HG02938 (cell line): Measurements from ENCODE around the gene SVIP.

Source experiments
- ATAC-seq: cut with Tn5 transposase; IDR thresholded peaks from one replicate; pipeline ENCODE4 v1.9.1; 2021; ENCODE audit warnings: mild to moderate bottlenecking, moderate library complexity; ENCODE audit not compliant: unreplicated experiment

The SVIP gene

DNA sequence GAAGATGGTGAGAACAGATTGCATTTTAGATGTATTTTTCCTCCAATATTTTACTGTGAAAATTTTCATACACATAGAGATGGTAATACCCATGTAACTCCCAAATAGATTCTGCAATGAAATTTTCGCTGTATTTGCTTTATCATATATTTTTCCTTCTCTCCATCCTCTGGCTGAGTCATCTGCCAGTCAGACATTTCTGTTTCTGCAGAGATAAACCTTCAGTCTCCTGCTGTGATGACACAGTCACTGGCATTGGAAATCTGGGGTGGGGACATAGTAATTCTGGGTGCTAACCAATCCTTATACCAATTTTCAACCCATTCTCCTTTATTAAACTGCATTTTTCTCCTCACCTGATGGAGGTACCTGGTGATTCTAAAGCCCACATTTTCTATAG, 33.7 kb downstream of the SVIP start:
- ATAC-seq = no peak

DNA sequence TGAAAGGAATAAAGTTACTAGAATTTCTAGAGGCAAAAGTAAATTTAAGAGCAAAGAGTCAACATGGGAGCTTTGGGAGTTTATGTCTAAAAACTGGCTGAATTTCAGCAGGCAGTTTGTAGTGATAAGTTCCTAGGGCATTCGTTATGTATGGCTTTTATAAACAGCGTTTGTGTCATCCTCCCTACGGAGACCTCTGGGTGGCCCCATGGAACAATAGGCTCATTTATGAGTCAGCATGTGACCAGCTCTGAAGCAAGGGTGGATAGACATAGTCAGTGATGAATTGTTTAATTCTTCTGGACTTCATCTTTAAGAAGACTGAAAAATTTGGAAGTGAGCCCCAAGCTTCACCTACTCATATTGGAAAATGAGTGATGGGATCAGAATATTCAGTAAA, 37.1 kb downstream of the SVIP start:
- ATAC-seq = no peak

- ATAC-seq = no peak
Measured at GRCh38 chr11:22787551-22788162, 41.9 kb downstream of the SVIP start.

DNA sequence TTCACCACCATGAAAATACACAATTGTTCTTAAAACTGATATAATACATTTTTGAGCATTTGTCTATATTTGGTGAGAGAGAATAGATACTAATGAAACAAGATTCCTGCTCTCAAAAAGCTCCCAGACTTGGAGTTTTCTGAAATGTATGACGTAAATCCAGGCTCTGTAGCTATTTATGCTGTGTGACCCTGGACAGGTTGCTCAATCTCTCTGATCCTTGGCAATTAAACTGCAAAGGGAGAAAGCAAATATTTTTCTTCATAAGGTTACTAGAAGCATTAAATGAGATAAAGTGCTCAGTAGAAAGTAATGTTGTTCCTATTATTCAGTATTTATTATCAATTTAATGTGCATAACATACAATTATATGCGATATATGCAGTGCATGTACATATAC, 42.5 kb downstream of the SVIP start:
- no peak for ATAC-seq

DNA sequence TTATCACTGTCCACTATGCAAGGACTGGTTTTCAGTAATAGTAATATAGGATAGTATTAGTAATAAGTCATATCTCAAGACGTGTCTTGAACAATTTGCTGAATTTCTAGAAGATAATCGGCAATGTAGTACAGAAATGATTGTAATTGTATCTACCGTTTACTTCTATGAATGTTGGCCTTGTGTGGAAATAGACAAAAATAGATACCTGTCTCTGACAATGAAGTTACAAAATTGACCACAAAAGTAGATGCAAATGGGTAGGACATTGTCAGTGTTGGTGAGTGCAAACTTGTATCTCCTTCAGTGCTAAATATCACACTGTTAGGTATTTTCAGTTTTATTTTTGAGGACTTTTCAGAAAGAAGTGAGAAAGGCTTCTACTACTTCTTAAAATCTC, 43.1 kb downstream of the SVIP start:
- peak; percentile 88 for ATAC-seq

GRCh38 chr11:22785251-22785650, 44.4 kb downstream of the SVIP start:
- no peak for ATAC-seq

- peak; percentile 94 for ATAC-seq
Measured at GRCh38 chr11:22780952-22781593, 48.5 kb downstream of the SVIP start.

DNA sequence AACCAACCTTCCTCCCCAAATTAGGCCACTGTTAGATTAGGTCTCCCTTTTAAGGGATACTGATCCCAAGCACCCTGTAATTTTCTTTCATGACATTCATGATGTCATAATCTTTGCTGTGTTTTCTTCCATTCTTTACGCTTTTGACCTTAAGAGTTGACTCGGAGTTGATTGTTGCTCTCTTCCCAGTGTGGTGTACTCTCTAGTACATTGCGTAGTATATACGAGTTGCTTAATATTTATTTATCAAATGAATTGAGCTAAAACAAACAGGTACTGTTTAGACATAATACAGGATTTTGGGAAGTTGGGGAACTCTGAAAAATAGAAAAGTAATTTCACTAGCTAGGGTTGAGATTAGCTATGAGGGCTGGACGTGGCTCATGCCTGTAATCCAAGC, 49.8 kb downstream of the SVIP start:
- ATAC-seq = no peak

DNA sequence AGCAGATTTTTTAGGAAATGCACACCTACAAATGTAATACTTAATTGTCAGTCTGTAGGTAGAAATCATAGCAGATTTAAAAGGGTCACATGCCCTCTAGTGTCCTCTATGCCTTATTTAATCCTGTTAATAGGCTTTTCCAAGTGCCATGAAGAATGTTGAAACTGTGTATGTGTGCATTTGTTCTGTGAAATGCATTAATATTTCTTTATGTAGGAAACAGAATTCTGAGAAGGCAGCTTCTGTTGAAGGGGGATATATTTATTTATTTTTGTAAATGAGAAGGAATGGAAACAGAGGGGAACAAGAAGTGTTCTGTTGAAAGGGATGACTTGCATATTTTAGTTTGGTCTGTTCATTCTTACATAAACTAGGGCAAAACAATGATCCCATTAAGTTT, 51.0 kb downstream of the SVIP start:
- ATAC-seq = no peak

- no peak for ATAC-seq
Measured at GRCh38 chr11:22775248-22775647, 54.4 kb downstream of the SVIP start.

GRCh38 chr11:22774716-22775115, 54.9 kb downstream of the SVIP start:
- ATAC-seq = peak; percentile 77

GRCh38 chr11:22769081-22769480, 60.5 kb downstream of the SVIP start:
- ATAC-seq = no peak
